Spleen (tissue), 11 donors: Measurements from ENCODE around the gene SPG7. TPM values are rescaled to one million over a fixed set of nuclear protein-coding genes. Genes with fewer than 3 reads are reported as not detected.

Experiments used
- DNase-seq: peaks from one replicate; pipeline ENCODE4 v3.0.0-alpha.2; 2020
- H3K27ac ChIP-seq, 8 donors: fragments of 200-600 bp; sonication (generic) in 7 of 8; 1 replicate in 4 of 8; 2 replicates in 4 of 8; pipeline versions ENCODE4 v1.5.0 to v1.8.0; 2016 to 2021; ENCODE audit warnings: inconsistent platforms in 4 of 8, mild to moderate bottlenecking in 4 of 8, moderate library complexity in 1 of 8
- H3K27me3 ChIP-seq, 7 donors: fragments of 200-600 bp; sonication (generic) in 6 of 7; replicated peaks in 1 of 7; 1 replicate in 4 of 7; 2 replicates in 3 of 7; pipeline versions ENCODE4 v1.5.0 to v1.8.0; 2016 to 2021; ENCODE audit warnings: inconsistent platforms in 3 of 7, mild to moderate bottlenecking in 1 of 7
- H3K36me3 ChIP-seq, 6 donors: fragments of 200-600 bp; sonication (generic) in 5 of 6; 1 replicate in 4 of 6; 2 replicates in 2 of 6; pipeline versions ENCODE4 v1.5.0 to v1.8.0; 2016 to 2021; ENCODE audit warnings: inconsistent platforms in 2 of 6
- H3K4me1 ChIP-seq, 6 donors: fragments of 200-600 bp; sonication (generic) in 5 of 6; 1 replicate in 3 of 6; 2 replicates in 3 of 6; pipeline versions ENCODE4 v1.5.0 to v1.8.0; 2016 to 2021; ENCODE audit warnings: inconsistent platforms in 3 of 6
- H3K4me3 ChIP-seq, 8 donors: fragments of 200-600 bp; sonication (generic) in 7 of 8; 1 replicate in 4 of 8; 2 replicates in 4 of 8; pipeline versions ENCODE4 v1.5.0 to v1.8.0; 2016 to 2021; ENCODE audit warnings: inconsistent platforms in 4 of 8, mild to moderate bottlenecking in 4 of 8, moderate library complexity in 2 of 8
- H3K9me3 ChIP-seq, 8 donors: fragments of 200-600 bp; sonication (generic) in 7 of 8; 1 replicate in 4 of 8; 2 replicates in 4 of 8; pipeline versions ENCODE4 v1.5.0 to v1.8.0; 2016 to 2021; ENCODE audit warnings: inconsistent platforms in 4 of 8
- CTCF ChIP-seq, 11 experiments: fragments of 200-600 bp in 7 of 11; fragments of 450-650 bp in 4 of 11; sonication (generic) in 4 of 11; IDR thresholded peaks in 8 of 11; conservative IDR thresholded peaks in 3 of 11; 1 replicate in 7 of 11; 2 replicates in 4 of 11; pipeline versions ENCODE4 v1.4.0 to v1.8.0; 2016 to 2021; ENCODE audit warnings: antibody characterized with exemption in 11 of 11, inconsistent platforms in 4 of 11, mild to moderate bottlenecking in 1 of 11
- POLR2A ChIP-seq, 3 donors: fragments of 450-650 bp; IDR thresholded peaks; one replicate each; pipeline ENCODE4 v1.5.1; 2017; ENCODE audit warnings: antibody characterized with exemption in 3 of 3, mild to moderate bottlenecking in 1 of 3
- POLR2AphosphoS5 ChIP-seq, 3 donors: sonication (generic); formaldehyde crosslinking; IDR thresholded peaks; one replicate each; pipeline ENCODE4 v1.5.1; 2017; ENCODE audit warnings: antibody characterized with exemption in 3 of 3
- WGBS, 5 donors: extraction: QIAGEN DNeasy Blood & Tissue Kit in 3 of 5; methylation state at CpG; one replicate each; pipeline versions ENCODE4 v1.1.5 to v1.1.7; 2013 to 2018; 5-methylcytosine and 5-hydroxymethylcytosine counted together
- intact Hi-C: fragments of 100-400 bp; cut with DNase I; formaldehyde crosslinking; loops from one replicate; pipeline ENCODE4 v1.15.0; 2023; ENCODE audit warnings: low total_unique reads
- polyA plus RNA-seq, 3 donors: library from polyadenylated mRNA; stranded (reverse); fragments of 200-250 nt; gene quantifications; one replicate each; pipeline ENCODE4 v1.2.1, GENCODE V29; 2013
- total RNA-seq, 7 donors: library from RNA; depleted of rRNA in 3 of 7; stranded (reverse); fragments of >200 nt in 3 of 7; fragmentation: NEBNext Ultra II Directional in 4 of 7; extraction: Animal tissue kit (Norgen Biotek cat#: 25700) in 4 of 7; gene quantifications; one replicate each; pipeline versions ENCODE4 v1.1.0 to v1.2.1, GENCODE V29; 2016 to 2021
- donor health status: healthy with polysubstance abuse.
- donor health status: DM: no; HTN: no; CAD: no; lungs with moderate emphysema.
- donor health status: DM: no; HTN: no; CAD: no.
- donor health status: Bipolar disorder and iron deficiency.
- donor health status: healthy.
- donor health status: DM: no; HTN: no; CAD: no.
- donor health status: DM: yes; HTN: yes; CAD: no.

Gene SPG7
- total and polyA plus RNA-seq, 10 donors: 64.5 to 260 (median 144) TPM

- intact Hi-C loops: no loop called here
- DNase-seq: no peak
- H3K4me1 ChIP-seq: peaks cover 57 to 100% (median 98%) of the 10 kb centered on the region in 6 donors
- H3K27me3 ChIP-seq: no peaks in the 10 kb centered on the region
- peaks cover 0 to 4% (median 0%) of the 10 kb centered on the region in 6 donors for H3K36me3 ChIP-seq
- no peaks in the 10 kb centered on the region for H3K9me3 ChIP-seq
- no peak overlapping the region for H3K4me3 ChIP-seq
- WGBS, 5 donors: 76 to 84% (median 80%) methylated on average over 5 of the region's 5 CpGs
- TF ChIP-seq CTCF (IDR thresholded peaks at IDR 0.05 in 8 of 11, conservative IDR thresholded peaks at IDR 0.05 in 3 of 11): no peak
- TF ChIP-seq POLR2A (IDR thresholded peaks at IDR 0.05): no peak
- TF ChIP-seq POLR2AphosphoS5 (IDR thresholded peaks at IDR 0.05): no peak
- H3K27ac ChIP-seq: peak overlapping the region in 4 of 8 donors; percentile 6 to 66 (median 52)
Measured at GRCh38 chr16:89476379-89476778, 31.8 kb upstream of the SPG7 start.

- 36 to 47% (median 41%) methylated on average over 10 of the region's 10 CpGs for WGBS, 5 donors
- Histone ChIP-seq H3K36me3 (peaks cover 0 to 4% (median 0%) of the 10 kb centered on the region in 6 donors), H3K4me3 (no peak overlapping the region), H3K9me3 (no peaks in the 10 kb centered on the region), H3K27me3 (no peaks in the 10 kb centered on the region), H3K27ac (peak overlapping the region in 4 of 8 donors; percentile 6 to 66 (median 52)), H3K4me1 (peaks cover 57 to 100% (median 98%) of the 10 kb centered on the region in 6 donors)
- TF ChIP-seq POLR2AphosphoS5 (IDR thresholded peaks at IDR 0.05) (peak in 1 of 3 donors; percentile 22), POLR2A (IDR thresholded peaks at IDR 0.05) (no peak)
- intact Hi-C loops: no loop called here
- no peak for DNase-seq
Measured at GRCh38 chr16:89476811-89477261, 31.4 kb upstream of the SPG7 start.

- no peak for DNase-seq
Measured at GRCh38 chr16:89478576-89479221, 29.5 kb upstream of the SPG7 start.

GRCh38 chr16:89481356-89481955, 26.7 kb upstream of the SPG7 start:
- Histone ChIP-seq H3K27ac (peak overlapping the region in 2 of 8 donors; percentile 63 to 98), H3K27me3 (no peaks in the 10 kb centered on the region), H3K4me3 (no peak overlapping the region), H3K9me3 (no peaks in the 10 kb centered on the region), H3K4me1 (peaks cover 70 to 100% (median 99%) of the 10 kb centered on the region in 6 donors), H3K36me3 (peaks cover 0 to 4% (median 0%) of the 10 kb centered on the region in 6 donors)
- TF ChIP-seq POLR2A (IDR thresholded peaks at IDR 0.05) (no peak), CTCF (IDR thresholded peaks at IDR 0.05 in 8 of 11, conservative IDR thresholded peaks at IDR 0.05 in 3 of 11) (no peak), POLR2AphosphoS5 (IDR thresholded peaks at IDR 0.05) (no peak)
- intact Hi-C loops: loop anchor here (10.0 kb wide), 1 partner anchor 147 kb away; no protein-coding TSS in a partner anchor
- WGBS, 5 donors: 88 to 94% (median 91%) methylated on average over 13 of the region's 13 CpGs
- no peak for DNase-seq

More at GRCh38 chr16:89478576-89479221, 29.5 kb upstream of the SPG7 start:
- Histone ChIP-seq H3K27me3 (no peaks in the 10 kb centered on the region), H3K9me3 (no peaks in the 10 kb centered on the region), H3K27ac (peak overlapping the region in 1 of 8 donors; percentile 1), H3K4me1 (peaks cover 71 to 100% (median 98%) of the 10 kb centered on the region in 6 donors), H3K36me3 (peaks cover 0 to 4% (median 0%) of the 10 kb centered on the region in 6 donors), H3K4me3 (no peak overlapping the region)
- TF ChIP-seq POLR2AphosphoS5 (IDR thresholded peaks at IDR 0.05) (peak in 1 of 3 donors; percentile 42), POLR2A (IDR thresholded peaks at IDR 0.05) (no peak)
- 79 to 90% (median 85%) methylated on average over 14 of the region's 14 CpGs for WGBS, 5 donors
- intact Hi-C loops: no loop called here
